NCI-H2227 (cell line): Measurements from ENCODE around the gene KCNQ1OT1.

Experiments
- DNase-seq: peaks from one replicate; lab custom pipeline; 2025; ENCODE audit not compliant: unreplicated experiment; lab: John Stamatoyannopoulos, UW

Gene KCNQ1OT1

DNA sequence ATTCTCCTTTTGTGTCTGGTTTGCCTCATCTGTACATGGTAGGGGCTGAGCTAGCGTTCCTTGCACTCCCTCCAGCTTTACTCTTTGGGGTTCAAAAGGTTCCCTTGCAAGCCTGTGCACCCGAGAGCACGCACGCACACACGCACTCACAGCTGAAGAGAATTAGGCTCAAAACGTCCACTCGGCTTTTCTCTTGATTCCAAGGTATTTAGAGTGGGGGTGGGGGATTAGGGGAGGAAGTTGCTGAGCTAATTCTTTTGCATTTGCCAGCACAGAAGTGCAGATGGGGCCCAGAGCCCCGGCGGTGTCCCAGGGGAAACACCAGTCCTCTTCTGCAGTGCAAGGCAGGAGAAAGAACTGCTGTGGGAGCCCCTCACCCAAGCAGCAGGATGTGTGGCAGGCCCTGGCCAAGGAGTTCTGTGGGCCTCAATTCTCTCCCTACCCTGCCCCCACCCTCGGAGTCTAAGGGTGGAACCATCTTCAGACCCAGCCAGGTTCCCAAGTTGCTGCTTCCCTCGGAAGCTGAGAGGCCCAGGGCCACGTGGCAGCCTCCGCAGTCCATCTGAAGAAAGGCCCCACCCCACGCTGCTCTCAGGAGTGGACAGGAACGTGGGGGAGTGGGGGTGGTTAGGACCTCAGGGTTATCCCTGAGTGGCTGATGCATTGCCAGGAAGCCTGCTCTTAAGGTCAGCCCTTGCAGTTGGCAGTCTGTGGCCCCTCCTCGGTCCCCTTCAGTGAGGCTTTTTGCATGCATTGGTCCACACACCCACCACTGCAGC, 3.8 kb upstream of the KCNQ1OT1 start:
- peak; percentile 30 for DNase-seq

DNA sequence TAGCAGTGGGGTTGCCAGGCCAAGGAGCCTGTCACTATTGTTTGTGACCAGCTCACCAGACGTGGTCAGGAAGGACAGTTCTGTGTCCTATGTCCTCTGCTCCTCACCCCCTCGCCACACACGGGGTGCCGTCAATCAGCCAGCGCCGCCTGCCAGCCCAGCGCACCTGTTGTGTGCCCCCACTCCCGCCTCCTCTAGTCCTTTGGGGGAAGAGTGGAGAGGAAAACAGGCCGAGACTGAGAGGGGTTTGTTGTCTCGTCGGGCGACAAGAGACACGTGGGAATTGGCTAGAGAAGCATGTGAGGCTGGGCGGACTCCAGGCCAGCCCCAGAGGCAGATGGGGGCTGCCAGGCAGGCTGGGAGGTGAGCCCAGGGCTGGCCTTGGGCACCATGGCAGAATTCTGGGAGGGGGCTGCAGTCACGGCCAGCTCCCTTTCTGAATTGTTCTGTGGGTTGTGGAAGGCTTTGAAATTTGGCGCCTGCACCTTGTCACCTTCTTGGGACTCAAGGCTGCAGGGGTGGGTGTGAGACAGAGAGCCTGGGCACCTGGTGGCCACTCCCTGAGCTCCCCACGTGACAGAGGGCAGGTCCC, 3.1 kb upstream of the KCNQ1OT1 start:
- no peak for DNase-seq

DNA sequence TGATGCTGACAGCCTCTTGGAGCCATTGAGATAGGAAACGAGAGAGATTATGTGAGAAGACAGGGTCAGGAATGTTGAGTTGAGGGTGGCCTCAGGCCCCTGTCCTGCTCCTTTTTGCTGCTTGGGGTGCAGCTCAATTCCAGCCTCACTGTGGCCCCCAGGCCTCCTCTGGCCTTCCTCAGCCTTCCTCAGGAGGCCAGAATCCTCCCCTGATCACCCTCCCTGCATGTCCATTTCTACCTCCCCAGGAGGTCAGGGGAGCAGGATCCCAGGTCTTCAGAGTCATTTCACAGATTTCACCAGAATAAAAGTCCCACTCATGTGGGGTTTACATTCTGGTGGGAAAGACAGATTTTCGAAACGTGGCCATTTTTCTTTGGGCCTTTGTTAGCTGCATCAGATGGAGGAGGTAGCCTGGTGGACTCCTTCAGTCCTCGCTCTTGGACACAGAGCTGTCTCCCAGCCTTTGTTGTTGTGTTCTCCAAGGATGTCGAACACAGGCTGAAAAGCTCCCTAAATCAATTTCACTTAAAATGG, 2.2 kb upstream of the KCNQ1OT1 start:
- no peak for DNase-seq

DNA sequence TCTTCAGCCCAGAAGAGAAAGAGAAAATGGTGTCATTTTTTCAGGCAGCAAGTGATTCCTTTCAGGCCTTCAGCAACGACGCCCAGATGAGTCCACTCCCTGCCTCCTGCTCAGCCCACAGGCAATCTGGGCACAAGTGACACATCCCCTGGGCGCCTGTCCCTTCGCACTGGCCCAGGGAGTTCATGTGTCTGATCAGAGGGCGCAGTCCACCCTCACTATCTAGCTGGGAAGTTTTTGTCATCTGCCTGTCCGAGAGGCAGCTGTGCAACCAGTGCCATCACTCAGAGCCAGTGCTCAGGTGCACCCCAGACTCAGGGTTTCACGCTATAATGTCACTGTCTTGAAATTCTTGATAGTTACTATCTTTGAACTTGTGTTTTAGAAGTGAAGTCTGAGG, 1.4 kb upstream of the KCNQ1OT1 start:
- DNase-seq = no peak

DNA sequence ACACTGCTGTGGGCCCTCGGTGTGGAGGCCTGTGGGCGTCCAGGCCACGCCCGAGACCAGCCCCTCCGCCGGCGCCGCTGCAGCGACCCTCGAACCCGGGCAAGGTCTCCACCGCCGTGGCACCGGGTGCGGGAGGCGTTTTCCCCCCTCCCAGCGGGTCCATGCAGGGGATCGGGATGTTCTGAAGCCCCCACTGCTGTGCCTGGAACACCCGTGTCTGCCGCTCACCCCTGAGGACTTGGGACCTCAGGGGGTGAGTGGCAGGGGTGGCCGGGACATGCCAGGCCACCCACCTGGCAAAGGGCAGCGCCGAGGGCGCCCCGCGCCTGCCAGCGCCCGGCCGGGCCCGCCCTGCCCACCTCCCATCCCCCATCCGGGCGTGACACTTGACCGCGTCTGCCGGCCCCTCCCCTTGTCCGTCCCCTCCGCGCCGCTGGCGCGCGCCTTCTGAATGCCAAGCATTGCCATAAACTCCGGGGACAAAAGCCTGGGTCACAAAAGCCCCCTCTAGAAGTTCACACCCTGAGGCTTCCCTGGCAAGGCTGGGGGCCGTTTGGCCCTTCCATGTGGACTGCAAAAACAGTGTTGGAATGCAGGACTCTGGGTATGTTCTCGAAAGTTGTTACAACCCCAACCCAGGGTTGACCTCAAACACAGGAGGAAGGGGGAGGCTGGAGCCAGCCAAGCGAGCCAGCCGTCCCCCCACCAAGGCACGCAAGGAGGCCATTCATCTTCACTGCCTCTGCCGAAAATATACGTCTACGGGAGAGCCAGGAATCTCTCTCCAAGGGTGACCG, 819 bp upstream of the KCNQ1OT1 start:
- peak; percentile 63 for DNase-seq

DNA sequence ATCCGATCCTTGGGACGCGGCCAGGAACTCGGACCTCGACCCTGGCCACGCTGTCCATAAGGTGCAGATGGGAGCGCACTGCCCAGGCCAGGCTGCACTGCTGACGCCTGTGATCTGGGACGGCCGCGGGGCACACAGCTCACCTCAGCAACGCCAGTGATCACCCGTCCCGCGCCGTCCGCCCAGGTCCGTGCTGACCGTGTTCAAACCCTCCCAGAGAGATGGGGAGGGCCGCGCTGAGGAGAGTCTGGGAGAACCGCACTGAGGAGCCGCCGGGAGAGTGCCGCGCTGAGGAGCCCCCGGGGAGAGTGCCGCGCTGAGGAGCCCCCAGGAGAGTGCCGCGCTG, 636 bp downstream of the KCNQ1OT1 start:
- DNase-seq = peak; percentile 31

DNA sequence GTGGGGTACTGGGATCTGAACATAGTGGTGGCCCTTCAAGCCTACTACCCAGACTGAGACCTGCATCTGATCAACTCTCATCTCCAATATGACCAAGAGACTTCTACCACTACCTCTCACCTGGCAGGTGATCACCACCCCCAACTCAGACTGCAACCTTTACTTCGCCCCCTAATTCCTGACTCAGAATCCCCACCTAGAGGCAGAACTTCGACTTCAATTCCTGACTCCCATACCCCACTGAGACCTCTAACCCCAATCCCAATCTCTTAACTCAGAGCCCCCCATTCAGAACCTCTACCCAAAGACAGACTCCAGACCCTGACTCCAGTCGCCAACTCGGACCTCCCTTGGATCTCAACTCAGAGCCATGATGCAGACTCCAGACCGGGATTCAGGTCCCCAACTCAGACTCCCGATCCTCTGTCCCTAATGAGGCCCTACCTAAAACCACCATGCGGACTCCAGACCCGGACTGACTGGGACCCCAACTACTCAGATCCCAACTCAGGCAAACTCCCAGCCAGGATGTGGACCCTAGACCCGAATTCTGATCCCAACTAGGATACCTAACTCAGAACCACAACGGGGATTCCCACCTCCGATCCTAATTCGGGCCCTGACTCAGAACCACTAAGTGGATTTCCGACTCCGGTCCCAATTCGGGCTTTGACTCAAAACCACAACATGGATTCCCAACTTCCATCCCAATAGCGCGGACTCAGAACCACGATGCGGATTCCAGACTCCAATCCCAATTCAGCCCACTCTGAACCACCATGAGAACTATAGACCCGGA, 1.2 kb downstream of the KCNQ1OT1 start:
- DNase-seq = no peak

DNA sequence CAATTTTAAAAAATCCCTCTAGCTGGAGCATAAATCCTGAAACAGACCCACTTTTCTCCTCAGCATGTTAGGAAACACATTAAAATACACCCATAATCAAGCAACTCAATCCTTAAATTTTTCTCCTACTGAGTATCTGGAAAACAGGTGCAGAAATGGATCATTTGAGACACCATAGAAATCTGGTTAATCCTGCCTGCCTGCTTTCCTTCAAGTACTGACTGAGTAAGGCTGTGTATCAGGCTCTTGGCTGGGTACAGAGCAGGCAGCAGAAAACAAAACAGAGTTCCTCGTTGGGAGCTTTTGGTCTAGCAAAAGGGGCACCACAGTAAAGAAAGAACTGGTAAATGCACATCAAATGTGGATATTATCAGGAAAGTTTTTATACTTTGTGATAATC, 1.9 kb downstream of the KCNQ1OT1 start:
- DNase-seq = no peak

DNA sequence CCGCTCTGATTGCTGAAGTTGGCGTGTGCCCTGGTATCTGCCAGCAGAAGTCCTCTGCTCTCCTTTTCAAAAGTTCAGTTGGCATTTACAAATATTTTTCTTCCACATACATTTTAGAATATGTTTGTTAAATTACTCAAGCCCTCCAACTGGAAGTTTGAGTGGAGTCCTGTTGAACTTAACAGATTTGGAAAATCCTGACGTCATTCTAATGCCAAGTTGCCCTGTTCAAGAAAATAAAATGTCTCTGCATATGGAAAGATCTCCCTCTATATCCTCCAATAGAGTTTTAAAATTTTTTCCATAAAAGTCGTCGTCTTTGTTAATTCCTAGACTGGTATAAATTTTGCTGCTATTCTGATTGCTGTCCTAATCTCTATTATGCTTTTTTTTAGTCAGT, 3.3 kb downstream of the KCNQ1OT1 start:
- no peak for DNase-seq

DNA sequence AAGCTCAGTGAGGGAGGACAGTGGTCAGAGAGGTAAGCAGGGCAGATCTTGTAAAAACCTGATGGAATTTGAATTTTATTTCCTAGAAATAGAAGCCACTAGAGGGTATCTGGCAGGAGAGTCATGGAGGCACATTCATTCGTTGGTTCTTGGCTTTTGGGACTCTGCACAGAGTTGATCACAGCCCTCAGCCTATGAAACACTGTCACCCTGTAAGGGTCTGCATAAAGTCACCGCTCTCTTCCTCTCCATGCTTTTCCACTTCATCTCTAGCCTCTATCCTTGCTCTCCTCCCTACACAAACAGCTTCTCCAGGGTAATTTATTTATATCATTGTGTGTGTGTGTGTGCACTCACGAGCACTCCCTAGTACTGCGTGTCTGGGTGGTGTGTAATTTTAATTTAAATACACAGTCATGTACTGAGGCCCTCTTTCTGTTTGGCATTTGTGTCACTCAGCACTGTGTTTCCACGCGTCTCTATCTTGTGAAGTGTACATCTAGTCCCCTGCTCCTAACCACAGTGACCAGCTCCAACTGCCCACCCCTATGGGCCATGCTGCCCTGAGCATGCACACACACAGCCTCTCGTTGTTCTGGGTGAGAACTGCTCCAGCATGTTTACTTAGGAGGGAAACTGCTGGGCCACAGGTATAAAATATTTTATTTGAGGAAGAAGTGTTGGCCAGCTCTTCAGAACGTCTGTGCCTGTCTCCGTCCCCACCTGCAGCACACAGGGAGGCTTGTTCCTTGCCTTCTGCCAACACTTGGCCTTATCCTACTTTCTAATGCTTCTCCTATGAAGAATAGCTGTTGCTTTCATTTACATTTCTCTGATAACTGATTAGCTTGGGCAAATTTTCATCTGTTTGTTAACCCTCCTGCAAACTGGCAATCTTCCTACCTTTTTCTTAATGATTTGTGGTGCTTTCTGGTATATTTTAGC, 4.5 kb downstream of the KCNQ1OT1 start:
- DNase-seq = no peak

DNA sequence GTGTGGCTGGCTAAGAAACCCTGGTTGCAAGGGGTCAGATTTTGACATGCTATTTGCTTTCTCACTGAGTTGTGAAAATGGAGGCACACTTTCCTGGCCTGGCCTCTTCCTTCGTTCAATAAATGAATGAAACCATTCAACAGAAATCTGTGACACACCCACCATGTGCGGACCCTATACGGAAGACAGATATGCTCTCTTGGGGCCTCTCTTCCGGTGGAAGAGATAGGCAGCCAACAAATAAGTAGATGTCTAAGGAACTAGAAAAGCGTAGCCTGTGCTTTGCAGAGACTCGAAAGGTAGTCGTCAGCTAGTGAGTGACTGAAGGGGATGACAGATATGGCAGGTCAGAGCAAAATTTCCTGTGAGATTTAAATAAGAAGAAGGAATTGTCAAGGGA, 5.3 kb downstream of the KCNQ1OT1 start:
- DNase-seq = no peak

DNA sequence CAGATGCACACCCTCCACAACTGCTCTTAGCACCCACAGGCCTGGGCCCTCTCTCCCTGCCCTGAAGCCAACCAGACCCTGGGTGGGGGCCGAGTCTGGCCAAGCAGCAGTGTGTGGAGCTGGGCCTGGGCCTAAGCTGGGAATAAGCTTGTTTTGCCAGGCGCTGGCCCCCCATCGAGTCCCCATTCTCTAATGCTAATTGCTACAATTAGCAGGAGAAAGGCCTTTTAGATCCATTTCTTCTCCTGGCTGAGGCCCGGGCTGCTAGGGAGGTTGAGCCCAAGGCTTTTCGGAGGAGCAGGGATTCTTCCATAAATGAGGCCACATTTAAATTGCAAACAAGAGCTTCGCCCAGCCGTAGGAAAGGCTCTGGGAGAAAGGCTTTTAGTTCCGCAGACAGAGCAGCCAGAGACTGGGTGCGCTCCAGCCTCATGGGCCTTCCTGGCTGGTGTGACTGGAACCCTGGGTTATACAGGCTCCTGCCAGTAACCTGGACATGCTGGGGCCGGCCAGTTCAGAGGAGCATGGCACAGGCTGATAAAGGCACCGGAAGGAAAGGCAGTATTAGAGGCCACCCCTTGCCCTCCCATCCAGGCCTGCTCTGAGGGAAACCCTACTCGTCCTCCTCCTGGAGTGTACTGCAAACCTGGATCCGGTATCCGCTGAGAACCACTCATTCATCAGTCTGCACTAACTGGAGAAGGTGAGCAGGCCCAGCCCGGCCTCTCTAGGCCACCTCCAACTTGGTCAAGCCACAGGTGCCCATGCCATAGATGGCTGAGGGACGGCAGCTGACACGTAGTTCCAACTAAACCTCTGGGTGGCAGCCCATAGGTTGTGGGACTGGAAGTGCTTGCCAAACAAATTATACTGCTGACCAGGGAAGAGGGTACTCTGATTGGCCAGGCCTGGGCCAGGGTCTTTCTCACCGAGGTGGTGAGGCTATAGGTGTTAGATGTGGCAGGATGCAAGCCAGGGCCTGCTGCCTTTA, 6.2 kb downstream of the KCNQ1OT1 start:
- DNase-seq = no peak

DNA sequence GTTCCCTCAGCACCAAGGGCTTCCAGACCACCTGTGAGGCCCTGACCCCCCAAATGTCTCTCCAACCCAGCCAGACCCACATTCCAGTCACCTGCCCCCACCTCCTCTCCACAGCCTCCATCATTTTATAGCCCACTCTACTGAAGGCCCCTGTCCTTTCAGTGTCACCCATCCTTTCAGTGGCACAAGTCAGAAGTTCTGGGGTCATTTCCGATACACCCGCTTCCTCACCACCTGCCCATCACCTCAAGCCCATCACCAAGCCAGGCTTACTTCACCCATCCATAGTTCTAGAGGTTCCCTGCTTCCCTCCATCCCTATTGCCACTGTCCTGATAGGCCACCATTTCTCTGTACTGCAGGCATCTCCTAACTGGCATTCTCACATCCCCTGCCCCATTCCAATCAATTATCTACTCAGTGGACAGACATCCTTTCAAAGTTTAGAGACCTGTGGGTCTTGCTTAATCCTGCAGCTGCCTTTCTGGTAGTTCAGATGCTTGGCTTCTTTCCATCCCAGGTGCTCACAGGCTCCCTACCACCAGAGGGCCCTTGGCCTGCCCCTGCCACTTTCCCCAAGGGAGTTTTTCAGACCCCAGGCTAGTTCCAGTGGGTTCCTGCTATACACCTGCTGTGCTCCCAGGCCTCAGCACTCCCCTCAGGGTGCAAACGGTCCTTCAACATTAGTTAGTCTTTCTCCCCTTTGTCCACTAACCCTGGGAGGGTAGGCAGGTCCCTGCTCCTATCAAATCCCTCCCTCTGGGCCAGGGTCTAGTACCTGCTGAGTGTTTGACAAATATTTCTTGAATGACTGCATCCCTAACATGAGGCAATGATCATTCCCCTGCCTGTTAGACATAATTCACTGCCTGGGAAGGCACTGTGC, 7.6 kb downstream of the KCNQ1OT1 start:
- DNase-seq = no peak

DNA sequence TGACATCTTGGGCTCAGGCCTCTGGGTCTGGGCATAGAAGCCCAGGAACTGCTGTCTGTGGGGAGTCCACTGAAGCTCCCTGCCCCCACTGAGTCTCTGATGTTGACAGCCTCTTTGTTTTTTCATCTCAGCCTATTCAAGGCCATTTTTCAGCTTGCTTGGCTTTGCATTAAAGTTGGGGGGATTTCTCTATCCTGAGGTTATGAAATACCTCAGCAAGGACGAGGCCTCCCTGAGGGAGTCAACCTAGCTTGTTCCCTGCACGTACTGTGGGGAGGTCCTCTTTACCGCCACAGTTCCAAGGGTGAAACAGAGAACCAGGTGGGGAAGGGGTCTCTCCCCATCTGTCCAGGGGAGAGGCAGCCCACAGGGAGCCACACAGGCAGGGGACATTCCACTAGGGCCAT, 8.4 kb downstream of the KCNQ1OT1 start:
- no peak for DNase-seq

DNA sequence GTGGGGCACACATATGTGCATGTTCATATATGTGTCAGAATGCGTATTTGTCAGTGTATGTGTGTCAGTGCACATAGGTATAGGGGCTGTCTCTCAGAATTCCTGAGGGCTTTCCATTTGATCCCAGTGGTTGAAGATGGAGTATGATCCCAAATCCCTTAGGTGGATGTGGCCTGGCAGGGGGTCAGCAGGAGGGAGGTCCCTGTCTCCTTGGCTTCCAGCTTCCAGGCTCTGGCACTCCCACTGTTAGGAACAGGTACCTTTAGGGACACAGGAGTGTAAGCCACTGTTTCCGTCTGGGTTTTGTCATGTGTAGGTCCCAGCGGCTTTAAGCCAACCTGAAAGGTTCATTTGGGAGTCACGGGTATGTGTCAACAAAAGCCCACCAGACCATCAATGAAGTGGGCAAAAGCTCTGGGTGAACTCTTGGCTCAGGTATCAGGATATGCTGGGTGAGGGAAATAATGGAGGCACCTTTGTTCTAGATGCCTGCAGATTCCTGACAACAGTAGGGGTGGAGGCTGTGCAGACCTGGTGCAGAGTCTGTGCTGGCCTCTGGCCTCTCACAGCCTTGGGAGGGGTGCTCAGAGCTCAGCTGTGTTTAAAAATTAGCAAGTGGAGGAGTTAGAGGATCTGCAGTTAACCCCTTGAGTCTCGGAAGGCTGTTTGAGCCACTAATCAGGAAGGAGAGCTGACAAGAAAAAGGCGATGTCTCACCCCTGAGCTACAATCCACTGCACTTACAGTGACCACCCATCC, 9.0 kb downstream of the KCNQ1OT1 start:
- DNase-seq = no peak

DNA sequence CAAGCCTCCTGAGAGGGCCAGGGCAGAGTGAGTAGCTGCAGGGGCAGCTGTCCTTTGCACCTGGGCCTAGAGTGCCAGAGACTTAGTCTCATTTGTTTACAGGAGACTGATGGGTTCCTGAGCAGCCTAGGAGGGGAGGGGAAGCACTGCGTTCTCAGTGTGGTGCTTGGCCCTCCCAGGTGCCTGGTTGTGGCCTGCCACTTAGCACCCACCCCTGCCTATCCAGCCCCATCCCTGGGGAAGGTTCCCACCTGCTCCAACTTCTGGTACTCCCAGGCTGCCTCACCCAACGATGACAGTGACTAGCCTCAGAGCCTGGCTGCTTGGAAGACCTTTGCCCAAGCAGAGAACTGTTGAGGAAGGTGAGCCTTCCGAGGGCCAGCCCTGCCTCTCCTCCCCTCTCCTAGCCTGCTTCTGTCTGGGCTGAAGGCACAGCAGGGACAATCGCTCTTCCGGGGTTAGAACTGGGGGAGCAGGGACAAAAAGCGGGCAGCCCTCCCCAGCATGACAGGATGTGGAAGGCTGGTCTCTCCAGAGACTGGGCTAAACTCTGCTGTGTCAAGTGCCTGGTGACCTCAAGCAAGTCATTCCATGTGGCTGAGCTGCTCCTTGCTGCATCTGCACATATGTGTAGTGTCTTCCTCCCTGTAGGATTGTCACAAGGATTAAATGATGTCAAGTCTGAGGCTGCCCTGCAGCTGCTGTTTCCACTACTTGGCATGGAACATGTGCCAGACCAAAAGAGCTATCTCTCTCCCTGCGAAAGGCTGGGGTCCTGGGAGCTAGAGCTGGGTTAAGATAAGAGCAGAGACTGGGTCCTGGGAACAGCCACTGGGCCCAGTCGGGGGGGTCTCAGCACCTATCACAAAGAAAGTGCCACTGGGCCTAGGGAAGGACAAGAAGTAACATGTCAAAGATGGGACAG, 9.9 kb downstream of the KCNQ1OT1 start:
- no peak for DNase-seq
